Dendritic cell treated with granulocyte-macrophage colony-stimulating factor and Interleukin-4, amounts not matched to agents 40 ng/mL and 50 ng/mL, for 4 days (primary cell): ENCODE results near the gene SMC3.
"Not testable (repeated sequence)": the region's sequence is repeated elsewhere in the genome, so short reads cannot be mapped to it uniquely, and the experiment has no call there.

Experiments
- H3K27ac Mint-ChIP-seq: one replicate; pipeline ENCODE4 v1.8.0; 2022; ENCODE audit warnings: mild to moderate bottlenecking, mixed read lengths
- H3K27me3 Mint-ChIP-seq: one replicate; pipeline ENCODE4 v1.8.0; 2022; ENCODE audit warnings: mild to moderate bottlenecking, mixed read lengths
- H3K36me3 Mint-ChIP-seq: one replicate; pipeline ENCODE4 v1.8.0; 2022; ENCODE audit warnings: low read depth, mixed read lengths
- H3K4me1 Mint-ChIP-seq: one replicate; pipeline ENCODE4 v1.8.0; 2022; ENCODE audit warnings: low read depth, mixed read lengths
- H3K4me3 Mint-ChIP-seq: one replicate; pipeline ENCODE4 v1.8.0; 2022; ENCODE audit warnings: mild to moderate bottlenecking, moderate library complexity, mixed read lengths
- H3K9me3 Mint-ChIP-seq: one replicate; pipeline ENCODE4 v1.8.0; 2022; ENCODE audit warnings: mixed read lengths
- intact Hi-C: fragments of 100-400 bp; cut with micrococcal nuclease; formaldehyde crosslinking; loops from one replicate; pipeline ENCODE4 v1.15.0; 2022

The SMC3 gene

GRCh38 chr10:110632591-110633215, 65.2 kb downstream of the SMC3 start:
- intact Hi-C loops, result no loop called here
- Mint-ChIP-seq H3K36me3 (no peaks in the 10 kb centered on the region), H3K27me3 (peaks cover 15% of the 10 kb centered on the region), H3K27ac (no peak overlapping the region), H3K4me1 (no peaks in the 10 kb centered on the region), H3K9me3 (no peaks in the 10 kb centered on the region), H3K4me3 (no peak overlapping the region)

- no peaks in the 10 kb centered on the region for H3K36me3 Mint-ChIP-seq
Measured at GRCh38 chr10:110634527-110635209, 67.2 kb downstream of the SMC3 start.

GRCh38 chr10:110636572-110636931, 69.1 kb downstream of the SMC3 start:
- Mint-ChIP-seq H3K27me3 (peaks cover 45% of the 10 kb centered on the region), H3K27ac (no peak overlapping the region), H3K9me3 (no peaks in the 10 kb centered on the region), H3K36me3 (no peaks in the 10 kb centered on the region), H3K4me3 (no peak overlapping the region), H3K4me1 (no peaks in the 10 kb centered on the region)
- intact Hi-C loops, result no loop called here

More at GRCh38 chr10:110634527-110635209, 67.2 kb downstream of the SMC3 start:
- intact Hi-C loops, result no loop called here
- Mint-ChIP-seq H3K27ac (no peak overlapping the region), H3K27me3 (peaks cover 26% of the 10 kb centered on the region), H3K4me1 (no peaks in the 10 kb centered on the region), H3K4me3 (no peak overlapping the region), H3K9me3 (no peaks in the 10 kb centered on the region)

GRCh38 chr10:110636932-110637557, 69.5 kb downstream of the SMC3 start:
- Mint-ChIP-seq H3K36me3 (no peaks in the 10 kb centered on the region), H3K27me3 (peaks cover 50% of the 10 kb centered on the region), H3K4me1 (no peaks in the 10 kb centered on the region), H3K9me3 (no peaks in the 10 kb centered on the region), H3K27ac (no peak overlapping the region), H3K4me3 (no peak overlapping the region)
- intact Hi-C loops, result no loop called here

- no peaks in the 10 kb centered on the region for H3K36me3 Mint-ChIP-seq
- no peak overlapping the region for H3K27ac Mint-ChIP-seq
- no peaks in the 10 kb centered on the region for H3K9me3 Mint-ChIP-seq
- peaks cover 2% of the 10 kb centered on the region for H3K4me1 Mint-ChIP-seq
- H3K27me3 Mint-ChIP-seq, result peaks cover 55% of the 10 kb centered on the region
- H3K4me3 Mint-ChIP-seq, result no peak overlapping the region
- intact Hi-C loops, result no loop called here
Measured at GRCh38 chr10:110637558-110638053, 70.1 kb downstream of the SMC3 start.

- intact Hi-C loops, result no loop called here
- H3K36me3 Mint-ChIP-seq, result no peaks in the 10 kb centered on the region
- peaks cover 7% of the 10 kb centered on the region for H3K4me1 Mint-ChIP-seq
- no peak overlapping the region for H3K27ac Mint-ChIP-seq
- H3K4me3 Mint-ChIP-seq, result no peak overlapping the region
- no peaks in the 10 kb centered on the region for H3K9me3 Mint-ChIP-seq
- peaks cover 62% of the 10 kb centered on the region for H3K27me3 Mint-ChIP-seq
Measured at GRCh38 chr10:110638319-110638718, 70.8 kb downstream of the SMC3 start.

GRCh38 chr10:110639046-110639445, 71.6 kb downstream of the SMC3 start:
- H3K27ac Mint-ChIP-seq, H3K4me3 Mint-ChIP-seq, H3K36me3 Mint-ChIP-seq, intact Hi-C loops, H3K9me3 Mint-ChIP-seq: not testable (repeated sequence)
- Mint-ChIP-seq H3K4me1 (peaks cover 11% of the 10 kb centered on the region), H3K27me3 (peaks cover 68% of the 10 kb centered on the region)

GRCh38 chr10:110639858-110640257, 72.4 kb downstream of the SMC3 start:
- intact Hi-C loops, result not testable (repeated sequence)

GRCh38 chr10:110641256-110641655, 73.8 kb downstream of the SMC3 start:
- Mint-ChIP-seq H3K4me1 (peaks cover 15% of the 10 kb centered on the region), H3K27me3 (peaks cover 80% of the 10 kb centered on the region), H3K4me3 (no peak overlapping the region), H3K9me3 (no peaks in the 10 kb centered on the region), H3K27ac (no peak overlapping the region), H3K36me3 (no peaks in the 10 kb centered on the region)
- intact Hi-C loops, result no loop called here

More at GRCh38 chr10:110639858-110640257, 72.4 kb downstream of the SMC3 start:
- peaks cover 73% of the 10 kb centered on the region for H3K27me3 Mint-ChIP-seq
- H3K36me3 Mint-ChIP-seq, H3K9me3 Mint-ChIP-seq, H3K4me3 Mint-ChIP-seq, H3K27ac Mint-ChIP-seq: not testable (repeated sequence)
- peaks cover 15% of the 10 kb centered on the region for H3K4me1 Mint-ChIP-seq

GRCh38 chr10:110642204-110643034, 74.9 kb downstream of the SMC3 start:
- peaks cover 77% of the 10 kb centered on the region for H3K27me3 Mint-ChIP-seq

GRCh38 chr10:110643035-110643652, 75.6 kb downstream of the SMC3 start:
- Mint-ChIP-seq H3K27me3 (peaks cover 75% of the 10 kb centered on the region), H3K4me1 (peaks cover 15% of the 10 kb centered on the region), H3K36me3 (no peaks in the 10 kb centered on the region), H3K4me3 (peak overlapping the region; percentile 49), H3K27ac (no peak overlapping the region), H3K9me3 (no peaks in the 10 kb centered on the region)
- intact Hi-C loops, result no loop called here

More at GRCh38 chr10:110642204-110643034, 74.9 kb downstream of the SMC3 start:
- Mint-ChIP-seq H3K4me3 (no peak overlapping the region), H3K27ac (no peak overlapping the region), H3K36me3 (no peaks in the 10 kb centered on the region), H3K9me3 (no peaks in the 10 kb centered on the region), H3K4me1 (peaks cover 15% of the 10 kb centered on the region)
- intact Hi-C loops, result no loop called here

- Mint-ChIP-seq H3K4me1 (peaks cover 15% of the 10 kb centered on the region), H3K36me3 (no peaks in the 10 kb centered on the region), H3K9me3 (no peaks in the 10 kb centered on the region), H3K27me3 (peaks cover 77% of the 10 kb centered on the region), H3K4me3 (peak within 1 kb of the TSS; percentile 49), H3K27ac (no peak within 1 kb of the TSS)
- intact Hi-C loops, result no loop called here
Measured at GRCh38 chr10:110643653-110644597, 76.4 kb downstream of the SMC3 start, which contains the start of gene RBM20. Gene RBM20, plus strand, starts transcription at chr10:110644336. Its CDS starts 119 bp downstream, at chr10:110644455.
